HFF-Myc (cell line): ENCODE results near the gene DDX20.

Experiments
- DNase-seq: peaks from one replicate; pipeline ENCODE4 v3.0.0-alpha.2; 2011; ENCODE audit warnings: low read depth; ENCODE audit errors: extremely low read depth
- H3K4me3 ChIP-seq: replicated peaks from 2 replicates; pipeline ENCODE4 v1.5.1; 2011; ENCODE audit warnings: low read depth, mild to moderate bottlenecking, control low read depth, low read length
- CTCF ChIP-seq: IDR thresholded peaks from 2 replicates; pipeline ENCODE4 v1.5.1; 2012; ENCODE audit warnings: mild to moderate bottlenecking, low read depth, low read length, control low read depth; ENCODE audit errors: missing control alignments

DDX20 gene

GRCh38 chr1:111725192-111725591, 30.5 kb upstream of the DDX20 start:
- H3K4me3 ChIP-seq: no peak overlapping the region
- no peak for DNase-seq
- no peak for TF ChIP-seq CTCF

GRCh38 chr1:111727056-111727455, 28.6 kb upstream of the DDX20 start:
- no peak for DNase-seq
- TF ChIP-seq CTCF: no peak
- H3K4me3 ChIP-seq: no peak overlapping the region

GRCh38 chr1:111729271-111729921, 26.3 kb upstream of the DDX20 start:
- no peak for DNase-seq
- TF ChIP-seq CTCF: no peak

GRCh38 chr1:111729946-111730681, 25.6 kb upstream of the DDX20 start:
- no peak for DNase-seq
- no peak for TF ChIP-seq CTCF
- no peak overlapping the region for H3K4me3 ChIP-seq

More at GRCh38 chr1:111729271-111729921, 26.3 kb upstream of the DDX20 start:
- no peak overlapping the region for H3K4me3 ChIP-seq

GRCh38 chr1:111730706-111731105, 25.0 kb upstream of the DDX20 start:
- no peak for TF ChIP-seq CTCF
- H3K4me3 ChIP-seq: no peak overlapping the region
- no peak for DNase-seq

- DNase-seq: no peak
- no peak overlapping the region for H3K4me3 ChIP-seq
- no peak for TF ChIP-seq CTCF
Observed at GRCh38 chr1:111731956-111732355, 23.7 kb upstream of the DDX20 start.
